Measurements from ENCODE around the gene LITAFD. TPM values are rescaled to one million over a fixed set of nuclear protein-coding genes. Genes with fewer than 3 reads are reported as not detected.
A peak's percentile ranks its signal among the peaks of the same experiment; 100 is the strongest.

The LITAFD gene
- polyA plus RNA-seq, 1 experiment, result not detected

GRCh38 chr16:8853150-8853549 lies 29.0 kb upstream of the LITAFD start:
- Histone ChIP-seq H3K4me3 (ENCODE audit: low read depth, low read length) (no peak overlapping the region), H3K9me3 (ENCODE audit: control insufficient read depth, insufficient read depth, low read length) (no peaks in the 10 kb centered on the region; the same call in 1 of the 2 replicates), H3K27ac (ENCODE audit: low read depth, low read length) (no peak overlapping the region), H3K27me3 (ENCODE audit: control insufficient read depth, insufficient read depth, low read length) (no peaks in the 10 kb centered on the region)
- TF ChIP-seq CTCF (IDR thresholded peaks at IDR 0.05; ENCODE audit: low read depth, low read length), result no peak
- DNase-seq (ENCODE audit: low read depth, low spot score), result no peak
- ChIA-PET POLR2A (interaction anchor here (1.8 kb wide), 1 partner anchor 16 kb away, joined by 7 read pairs; the partner anchor contains the start of gene CARHSP1), CTCF (interaction anchor here (0.6 to 4.5 kb wide), 4 partner anchors 9 to 156 kb away, joined by 3 to 17 read pairs (median 4); no protein-coding TSS in a partner anchor)

- no peak overlapping the region for H3K27ac ChIP-seq (ENCODE audit: low read depth, low read length)
- no peak for TF ChIP-seq CTCF (IDR thresholded peaks at IDR 0.05; ENCODE audit: low read depth, low read length)
- CTCF ChIA-PET, result interaction anchor here (1.3 to 4.5 kb wide), 2 partner anchors 26 to 156 kb away, joined by 3 to 17 read pairs; no protein-coding TSS in a partner anchor
- no peak for DNase-seq (ENCODE audit: low read depth, low spot score)
- POLR2A ChIA-PET, result interaction anchor here (1.8 kb wide), 1 partner anchor 15 kb away, joined by 7 read pairs; the partner anchor contains the start of gene CARHSP1
- no peaks in the 10 kb centered on the region for H3K27me3 ChIP-seq (ENCODE audit: control insufficient read depth, insufficient read depth, low read length)
- H3K9me3 ChIP-seq (ENCODE audit: control insufficient read depth, insufficient read depth, low read length), result no peaks in the 10 kb centered on the region; the same call in 1 of the 2 replicates
- H3K4me3 ChIP-seq (ENCODE audit: low read depth, low read length), result no peak overlapping the region
Measured at GRCh38 chr16:8853611-8854010, 28.5 kb upstream of the LITAFD start.

GRCh38 chr16:8854298-8854948 lies 27.7 kb upstream of the LITAFD start:
- DNase-seq (ENCODE audit: low read depth, low spot score), result no peak
- Histone ChIP-seq H3K9me3 (ENCODE audit: control insufficient read depth, insufficient read depth, low read length) (no peaks in the 10 kb centered on the region; the same call in 1 of the 2 replicates), H3K27ac (ENCODE audit: low read depth, low read length) (no peak overlapping the region), H3K27me3 (ENCODE audit: control insufficient read depth, insufficient read depth, low read length) (no peaks in the 10 kb centered on the region), H3K4me3 (ENCODE audit: low read depth, low read length) (no peak overlapping the region)
- CTCF ChIA-PET, result interaction anchor here (1.3 to 4.5 kb wide), 2 partner anchors 26 to 155 kb away, joined by 3 to 17 read pairs; no protein-coding TSS in a partner anchor
- POLR2A ChIA-PET, result interaction anchor here (1.8 kb wide), 1 partner anchor 14 kb away, joined by 7 read pairs; the partner anchor contains the start of gene CARHSP1
- TF ChIP-seq CTCF (IDR thresholded peaks at IDR 0.05; ENCODE audit: low read depth, low read length), result no peak

- CTCF ChIA-PET, result interaction anchor here (4.5 kb wide), 1 partner anchor 25 kb away, joined by 17 read pairs; no protein-coding TSS in a partner anchor
- H3K9me3 ChIP-seq (ENCODE audit: control insufficient read depth, insufficient read depth, low read length), result no peaks in the 10 kb centered on the region; the same call in 1 of the 2 replicates
- H3K4me3 ChIP-seq (ENCODE audit: low read depth, low read length), result no peak overlapping the region
- H3K27ac ChIP-seq (ENCODE audit: low read depth, low read length), result no peak overlapping the region
- DNase-seq (ENCODE audit: low read depth, low spot score), result no peak
- H3K27me3 ChIP-seq (ENCODE audit: control insufficient read depth, insufficient read depth, low read length), result no peaks in the 10 kb centered on the region
- POLR2A ChIA-PET, result interaction anchor here (1.4 kb wide), 1 partner anchor 13 kb away, joined by 4 read pairs; the partner anchor contains the start of gene CARHSP1
- peak; percentile 28 for TF ChIP-seq CTCF (IDR thresholded peaks at IDR 0.05; ENCODE audit: low read depth, low read length)
Measured at GRCh38 chr16:8855051-8855786, 26.9 kb upstream of the LITAFD start.
